HepG2 (cell line): Measurements from ENCODE around the gene CRNKL1. TPM values are rescaled to one million over a fixed set of nuclear protein-coding genes. Genes with fewer than 3 reads are reported as not detected.
A peak's percentile ranks its signal among the peaks of the same experiment; 100 is the strongest.

Experiments used
- KDM2A ChIP-seq: sonication (generic); formaldehyde crosslinking; IDR thresholded peaks from 2 replicates; pipeline ENCODE4 v1.4.0; 2020; ENCODE audit warnings: low read depth, missing genetic modification reagents, borderline replicate concordance
- MTF1 ChIP-seq: sonication (generic); formaldehyde crosslinking; IDR thresholded peaks from 2 replicates; pipeline ENCODE4 v1.5.0; 2020; ENCODE audit warnings: missing genetic modification reagents
- RFX3 ChIP-seq: IDR thresholded peaks from 2 replicates; pipeline ENCODE4 v1.6.1; 2016; ENCODE audit warnings: missing biosample characterization, missing genetic modification reagents
- TAF1 ChIP-seq: sonication (generic); formaldehyde crosslinking; IDR thresholded peaks from 2 replicates; pipeline ENCODE4 v1.4.0; 2020; ENCODE audit warnings: missing genetic modification reagents
- TAF15 ChIP-seq: fragments of 200-400 bp; formaldehyde crosslinking; IDR thresholded peaks from one replicate; pipeline ENCODE4 v1.6.1; 2018; ENCODE audit warnings: mild to moderate bottlenecking, low read depth, low read length; ENCODE audit not compliant: poor library complexity, severe bottlenecking
- ZFP1 ChIP-seq: IDR thresholded peaks from 2 replicates; pipeline ENCODE4 v1.6.1; 2016
- ZNF557 ChIP-seq: sonication (generic); formaldehyde crosslinking; IDR thresholded peaks from 2 replicates; pipeline ENCODE4 v1.4.0; 2020; ENCODE audit warnings: missing genetic modification reagents
- ZNF558 ChIP-seq: sonication (generic); formaldehyde crosslinking; IDR thresholded peaks from 2 replicates; pipeline ENCODE4 v1.9.0; 2022; ENCODE audit warnings: mild to moderate bottlenecking, missing genetic modification reagents, borderline replicate concordance
- ZNF839 ChIP-seq: sonication (generic); formaldehyde crosslinking; IDR thresholded peaks from 2 replicates; pipeline ENCODE4 v1.4.0; 2020; ENCODE audit warnings: missing genetic modification reagents, mild to moderate bottlenecking, borderline replicate concordance
- polyA plus RNA-seq, 8 experiments: library from polyadenylated mRNA; depleted of rRNA in 3 of 8; stranded (reverse) in 7 of 8; unstranded in 1 of 8; fragments of >200 nt; fragmentation: Illumina TruSeq in 4 of 8; extraction: Trizol in 4 of 8; gene quantifications; 2 replicates each; pipeline versions ENCODE4 v1.2.1 to v1.2.3, GENCODE V29; 2011 to 2016; ENCODE audit warnings: low read depth in 4 of 8, missing spikeins in 1 of 8, mixed read lengths in 1 of 8; ENCODE audit not compliant: insufficient read depth in 1 of 8
- total RNA-seq, 5 experiments: library from RNA; depleted of rRNA; stranded (reverse); fragments of >200 nt; fragmentation: Illumina TruSeq; extraction: Trizol; gene quantifications; 2 replicates each; pipeline ENCODE4 v1.2.3, GENCODE V29; 2016; ENCODE audit warnings: low read depth in 1 of 5
- TF ChIP-seq, protein P1 (sequence below): sonication (generic); formaldehyde crosslinking; IDR thresholded peaks from 2 replicates; pipeline ENCODE4 v1.4.0; 2020; ENCODE audit warnings: missing genetic modification reagents, mild to moderate bottlenecking, borderline replicate concordance
- TF ChIP-seq, protein P2 (sequence below): sonication (generic); formaldehyde crosslinking; IDR thresholded peaks from 2 replicates; pipeline ENCODE4 v1.9.0; 2021; ENCODE audit warnings: missing genetic modification reagents, borderline replicate concordance
- TF ChIP-seq, protein P3 (sequence below): sonication (generic); formaldehyde crosslinking; IDR thresholded peaks from 2 replicates; pipeline ENCODE4 v1.4.0; 2020; ENCODE audit warnings: missing genetic modification reagents
- TF ChIP-seq, protein P4 (sequence below): sonication (generic); formaldehyde crosslinking; IDR thresholded peaks from 2 replicates; pipeline ENCODE4 v1.4.0; 2020; ENCODE audit warnings: low read depth, mild to moderate bottlenecking, missing genetic modification reagents
- TF ChIP-seq, protein P5 (sequence below): sonication (generic); formaldehyde crosslinking; IDR thresholded peaks from 2 replicates; pipeline ENCODE4 v1.5.0; 2020; ENCODE audit warnings: missing genetic modification reagents, mild to moderate bottlenecking, borderline replicate concordance
- TF ChIP-seq, protein P6 (sequence below): sonication (generic); formaldehyde crosslinking; IDR thresholded peaks from 2 replicates; pipeline ENCODE4 v1.8.0; 2022; ENCODE audit warnings: missing genetic modification reagents, mild to moderate bottlenecking, inconsistent platforms, borderline replicate concordance

The CRNKL1 gene
- total and polyA plus RNA-seq, 2 of the 13 experiments (the other 11 are each of a cell fraction or from before 2014, with no cell fraction given) = 12.3 to 64.5 TPM

DNA sequence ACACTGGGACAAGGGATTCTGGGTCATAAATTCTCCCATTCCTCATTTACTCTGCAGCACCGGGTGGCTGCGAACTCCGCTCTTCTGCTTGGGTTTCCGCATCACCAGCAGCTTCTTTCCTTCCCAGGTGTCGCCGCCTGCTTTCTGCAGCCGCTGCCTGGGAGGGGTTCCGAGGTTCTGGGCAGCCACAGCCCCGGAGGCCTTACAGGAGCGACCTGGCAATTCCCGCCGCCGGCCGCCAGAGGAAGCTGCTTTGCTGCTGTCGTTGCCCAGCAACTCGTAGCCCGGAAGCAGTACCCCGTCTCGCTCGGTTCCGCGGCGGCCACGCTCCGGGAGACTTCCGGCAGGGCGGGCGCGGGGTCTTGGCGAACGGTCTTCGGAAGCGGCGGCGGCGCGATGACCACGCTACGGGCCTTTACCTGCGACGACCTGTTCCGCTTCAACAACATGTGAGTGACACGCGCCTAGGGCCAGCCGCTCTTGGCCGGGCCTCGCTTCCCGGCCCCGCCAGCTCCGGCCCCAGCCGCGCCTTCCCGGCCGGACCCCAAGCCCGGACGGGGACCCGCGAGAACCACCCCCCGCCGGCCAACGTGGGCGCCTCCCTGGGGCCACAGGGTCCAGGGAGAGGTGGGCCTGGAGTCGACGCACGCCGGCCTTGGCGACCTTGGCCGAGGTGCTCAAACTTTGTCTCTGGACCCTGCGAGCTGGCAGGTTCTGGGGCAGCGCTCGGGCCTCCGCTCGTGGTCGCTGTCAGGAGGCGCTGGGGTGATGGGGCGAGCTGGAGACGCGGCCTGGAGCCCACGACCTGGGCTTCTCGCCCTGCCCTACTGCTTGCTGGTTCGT, 35.0 kb downstream of the CRNKL1 start, which contains the start of gene NAA20 (continued):
- TF ChIP-seq, protein P1, sequence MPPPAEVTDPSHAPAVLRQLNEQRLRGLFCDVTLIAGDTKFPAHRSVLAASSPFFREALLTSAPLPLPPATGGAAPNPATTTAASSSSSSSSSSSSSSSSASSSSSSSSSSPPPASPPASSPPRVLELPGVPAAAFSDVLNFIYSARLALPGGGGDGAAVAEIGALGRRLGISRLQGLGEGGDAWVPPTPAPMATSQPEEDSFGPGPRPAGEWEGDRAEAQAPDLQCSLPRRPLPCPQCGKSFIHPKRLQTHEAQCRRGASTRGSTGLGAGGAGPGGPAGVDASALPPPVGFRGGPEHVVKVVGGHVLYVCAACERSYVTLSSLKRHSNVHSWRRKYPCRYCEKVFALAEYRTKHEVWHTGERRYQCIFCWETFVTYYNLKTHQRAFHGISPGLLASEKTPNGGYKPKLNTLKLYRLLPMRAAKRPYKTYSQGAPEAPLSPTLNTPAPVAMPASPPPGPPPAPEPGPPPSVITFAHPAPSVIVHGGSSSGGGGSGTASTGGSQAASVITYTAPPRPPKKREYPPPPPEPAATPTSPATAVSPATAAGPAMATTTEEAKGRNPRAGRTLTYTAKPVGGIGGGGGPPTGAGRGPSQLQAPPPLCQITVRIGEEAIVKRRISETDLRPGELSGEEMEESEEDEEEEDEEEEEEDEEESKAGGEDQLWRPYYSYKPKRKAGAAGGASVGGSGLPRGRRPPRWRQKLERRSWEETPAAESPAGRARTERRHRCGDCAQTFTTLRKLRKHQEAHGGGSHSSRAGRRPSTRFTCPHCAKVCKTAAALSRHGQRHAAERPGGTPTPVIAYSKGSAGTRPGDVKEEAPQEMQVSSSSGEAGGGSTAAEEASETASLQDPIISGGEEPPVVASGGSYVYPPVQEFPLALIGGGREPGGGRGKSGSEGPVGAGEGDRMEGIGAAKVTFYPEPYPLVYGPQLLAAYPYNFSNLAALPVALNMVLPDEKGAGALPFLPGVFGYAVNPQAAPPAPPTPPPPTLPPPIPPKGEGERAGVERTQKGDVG (CRISPR knock-in tag) = peak; percentile 78; the same call in 1 of the 2 replicates
- TF ChIP-seq ZNF558 (CRISPR knock-in tag) (peak; percentile 97; the same call in 1 of the 2 replicates), MTF1 (CRISPR knock-in tag) (no peak; the same call in 1 of the 2 replicates), TAF15 (peak; percentile 93), RFX3 (peak; percentile 91), ZFP1 (CRISPR knock-in tag) (peak; percentile 85; the same call in 1 of the 2 replicates), KDM2A (CRISPR knock-in tag) (peak; percentile 99), ZNF839 (CRISPR knock-in tag) (peak; percentile 82), ZNF557 (CRISPR knock-in tag) (0 out of 2 replicates have a peak, but pooled peaks have one; percentile 32), TAF1 (CRISPR knock-in tag) (peak; percentile 90)
- TF ChIP-seq, protein P2, sequence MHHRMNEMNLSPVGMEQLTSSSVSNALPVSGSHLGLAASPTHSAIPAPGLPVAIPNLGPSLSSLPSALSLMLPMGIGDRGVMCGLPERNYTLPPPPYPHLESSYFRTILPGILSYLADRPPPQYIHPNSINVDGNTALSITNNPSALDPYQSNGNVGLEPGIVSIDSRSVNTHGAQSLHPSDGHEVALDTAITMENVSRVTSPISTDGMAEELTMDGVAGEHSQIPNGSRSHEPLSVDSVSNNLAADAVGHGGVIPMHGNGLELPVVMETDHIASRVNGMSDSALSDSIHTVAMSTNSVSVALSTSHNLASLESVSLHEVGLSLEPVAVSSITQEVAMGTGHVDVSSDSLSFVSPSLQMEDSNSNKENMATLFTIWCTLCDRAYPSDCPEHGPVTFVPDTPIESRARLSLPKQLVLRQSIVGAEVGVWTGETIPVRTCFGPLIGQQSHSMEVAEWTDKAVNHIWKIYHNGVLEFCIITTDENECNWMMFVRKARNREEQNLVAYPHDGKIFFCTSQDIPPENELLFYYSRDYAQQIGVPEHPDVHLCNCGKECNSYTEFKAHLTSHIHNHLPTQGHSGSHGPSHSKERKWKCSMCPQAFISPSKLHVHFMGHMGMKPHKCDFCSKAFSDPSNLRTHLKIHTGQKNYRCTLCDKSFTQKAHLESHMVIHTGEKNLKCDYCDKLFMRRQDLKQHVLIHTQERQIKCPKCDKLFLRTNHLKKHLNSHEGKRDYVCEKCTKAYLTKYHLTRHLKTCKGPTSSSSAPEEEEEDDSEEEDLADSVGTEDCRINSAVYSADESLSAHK (CRISPR knock-in tag) = no peak; the same call in 1 of the 2 replicates
- TF ChIP-seq, protein P3, sequence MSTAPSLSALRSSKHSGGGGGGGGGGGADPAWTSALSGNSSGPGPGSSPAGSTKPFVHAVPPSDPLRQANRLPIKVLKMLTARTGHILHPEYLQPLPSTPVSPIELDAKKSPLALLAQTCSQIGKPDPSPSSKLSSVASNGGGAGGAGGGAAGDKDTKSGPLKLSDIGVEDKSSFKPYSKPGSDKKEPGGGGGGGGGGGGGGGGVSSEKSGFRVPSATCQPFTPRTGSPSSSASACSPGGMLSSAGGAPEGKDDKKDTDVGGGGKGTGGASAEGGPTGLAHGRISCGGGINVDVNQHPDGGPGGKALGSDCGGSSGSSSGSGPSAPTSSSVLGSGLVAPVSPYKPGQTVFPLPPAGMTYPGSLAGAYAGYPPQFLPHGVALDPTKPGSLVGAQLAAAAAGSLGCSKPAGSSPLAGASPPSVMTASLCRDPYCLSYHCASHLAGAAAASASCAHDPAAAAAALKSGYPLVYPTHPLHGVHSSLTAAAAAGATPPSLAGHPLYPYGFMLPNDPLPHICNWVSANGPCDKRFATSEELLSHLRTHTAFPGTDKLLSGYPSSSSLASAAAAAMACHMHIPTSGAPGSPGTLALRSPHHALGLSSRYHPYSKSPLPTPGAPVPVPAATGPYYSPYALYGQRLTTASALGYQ = peak; percentile 79
- TF ChIP-seq, protein P4, sequence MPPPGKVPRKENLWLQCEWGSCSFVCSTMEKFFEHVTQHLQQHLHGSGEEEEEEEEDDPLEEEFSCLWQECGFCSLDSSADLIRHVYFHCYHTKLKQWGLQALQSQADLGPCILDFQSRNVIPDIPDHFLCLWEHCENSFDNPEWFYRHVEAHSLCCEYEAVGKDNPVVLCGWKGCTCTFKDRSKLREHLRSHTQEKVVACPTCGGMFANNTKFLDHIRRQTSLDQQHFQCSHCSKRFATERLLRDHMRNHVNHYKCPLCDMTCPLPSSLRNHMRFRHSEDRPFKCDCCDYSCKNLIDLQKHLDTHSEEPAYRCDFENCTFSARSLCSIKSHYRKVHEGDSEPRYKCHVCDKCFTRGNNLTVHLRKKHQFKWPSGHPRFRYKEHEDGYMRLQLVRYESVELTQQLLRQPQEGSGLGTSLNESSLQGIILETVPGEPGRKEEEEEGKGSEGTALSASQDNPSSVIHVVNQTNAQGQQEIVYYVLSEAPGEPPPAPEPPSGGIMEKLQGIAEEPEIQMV (CRISPR knock-in tag) = peak; percentile 92
- TF ChIP-seq, protein P5, sequence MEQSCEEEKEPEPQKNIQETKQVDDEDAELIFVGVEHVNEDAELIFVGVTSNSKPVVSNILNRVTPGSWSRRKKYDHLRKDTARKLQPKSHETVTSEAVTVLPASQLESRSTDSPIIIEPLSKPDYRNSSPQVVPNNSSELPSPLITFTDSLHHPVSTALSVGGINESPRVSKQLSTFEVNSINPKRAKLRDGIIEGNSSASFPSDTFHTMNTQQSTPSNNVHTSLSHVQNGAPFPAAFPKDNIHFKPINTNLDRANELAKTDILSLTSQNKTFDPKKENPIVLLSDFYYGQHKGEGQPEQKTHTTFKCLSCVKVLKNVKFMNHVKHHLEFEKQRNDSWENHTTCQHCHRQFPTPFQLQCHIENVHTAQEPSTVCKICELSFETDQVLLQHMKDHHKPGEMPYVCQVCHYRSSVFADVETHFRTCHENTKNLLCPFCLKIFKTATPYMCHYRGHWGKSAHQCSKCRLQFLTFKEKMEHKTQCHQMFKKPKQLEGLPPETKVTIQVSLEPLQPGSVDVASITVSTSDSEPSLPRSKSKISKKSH (CRISPR knock-in tag) = peak; percentile 98; the same call in 1 of the 2 replicates
- TF ChIP-seq, protein P6, sequence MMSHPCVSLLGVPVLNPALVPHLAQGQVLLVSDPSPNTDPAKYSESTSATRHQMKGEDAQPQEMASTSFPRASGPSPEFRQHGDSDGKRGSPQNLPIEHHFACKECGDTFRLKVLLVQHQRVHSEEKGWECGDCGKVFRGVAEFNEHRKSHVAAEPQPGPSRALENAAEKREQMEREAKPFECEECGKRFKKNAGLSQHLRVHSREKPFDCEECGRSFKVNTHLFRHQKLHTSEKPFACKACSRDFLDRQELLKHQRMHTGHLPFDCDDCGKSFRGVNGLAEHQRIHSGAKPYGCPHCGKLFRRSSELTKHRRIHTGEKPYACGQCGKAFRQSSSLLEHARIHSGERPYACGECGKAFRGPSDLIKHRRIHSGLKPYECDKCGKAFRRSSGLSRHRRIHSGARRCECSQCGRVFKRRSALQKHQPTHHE = peak; percentile 98
